ENCODE results near the gene PPP2R5C.

PPP2R5C gene

GRCh38 chr14:101813171-101813759, 51.8 kb downstream of the PPP2R5C start:
- TF ChIP-seq EP300 (IDR thresholded peaks at IDR 0.05; ENCODE audit: borderline replicate concordance) (no peak), MAX (IDR thresholded peaks at IDR 0.05) (no peak), EGR1 (IDR thresholded peaks at IDR 0.05) (no peak), USF1 (IDR thresholded peaks at IDR 0.05) (no peak), FOXM1 (IDR thresholded peaks at IDR 0.05; ENCODE audit: borderline replicate concordance, low read depth) (no peak), ZBTB7A (IDR thresholded peaks at IDR 0.05; ENCODE audit: low read depth) (no peak), TCF12 (IDR thresholded peaks at IDR 0.05; ENCODE audit: low read depth) (no peak)

GRCh38 chr14:101813833-101814232, 52.3 kb downstream of the PPP2R5C start:
- TF ChIP-seq RAD21 (IDR thresholded peaks at IDR 0.05; ENCODE audit: low read depth), result no peak
- no peak for TF ChIP-seq ZBTB7A (IDR thresholded peaks at IDR 0.05; ENCODE audit: low read depth)
- TF ChIP-seq YY1 (IDR thresholded peaks at IDR 0.05; ENCODE audit: low read depth), result no peak
- TF ChIP-seq TEAD4 (IDR thresholded peaks at IDR 0.05), result no peak
- TF ChIP-seq MAX (IDR thresholded peaks at IDR 0.05), result no peak
- no peak for TF ChIP-seq NFIC (IDR thresholded peaks at IDR 0.05)
- TF ChIP-seq FOXM1 (IDR thresholded peaks at IDR 0.05; ENCODE audit: borderline replicate concordance, low read depth), result no peak
- no peak for TF ChIP-seq CEBPB (IDR thresholded peaks at IDR 0.05)
- TF ChIP-seq CREB1 (IDR thresholded peaks at IDR 0.05; ENCODE audit: low read depth), result no peak
- no peak for TF ChIP-seq TCF12 (IDR thresholded peaks at IDR 0.05; ENCODE audit: low read depth)
- TF ChIP-seq TAF1 (IDR thresholded peaks at IDR 0.05; ENCODE audit: low read depth), result no peak
- TF ChIP-seq REST (IDR thresholded peaks at IDR 0.05; ENCODE audit: low read depth), result no peak
- no peak for TF ChIP-seq EP300 (IDR thresholded peaks at IDR 0.05; ENCODE audit: borderline replicate concordance)
- no peak for TF ChIP-seq EGR1 (IDR thresholded peaks at IDR 0.05)
- TF ChIP-seq USF1 (IDR thresholded peaks at IDR 0.05), result no peak

- TF ChIP-seq TAF1 (IDR thresholded peaks at IDR 0.05; ENCODE audit: low read depth), result no peak
Measured at GRCh38 chr14:101814934-101815333, 53.4 kb downstream of the PPP2R5C start.

- no peak for TF ChIP-seq MAX (IDR thresholded peaks at IDR 0.05)
Measured at GRCh38 chr14:101815994-101816393, 54.5 kb downstream of the PPP2R5C start.

GRCh38 chr14:101817501-101818001, 56.0 kb downstream of the PPP2R5C start:
- no peak for TF ChIP-seq RAD21 (IDR thresholded peaks at IDR 0.05; ENCODE audit: low read depth)
- TF ChIP-seq CEBPB (IDR thresholded peaks at IDR 0.05), result no peak
- no peak for TF ChIP-seq TEAD4 (IDR thresholded peaks at IDR 0.05)
- TF ChIP-seq REST (IDR thresholded peaks at IDR 0.05; ENCODE audit: low read depth), result no peak
- TF ChIP-seq NFIC (IDR thresholded peaks at IDR 0.05), result no peak
- TF ChIP-seq TCF12 (IDR thresholded peaks at IDR 0.05; ENCODE audit: low read depth), result no peak
- no peak for TF ChIP-seq USF1 (IDR thresholded peaks at IDR 0.05)
- no peak for TF ChIP-seq TAF1 (IDR thresholded peaks at IDR 0.05; ENCODE audit: low read depth)
- TF ChIP-seq YY1 (IDR thresholded peaks at IDR 0.05; ENCODE audit: low read depth), result no peak
- TF ChIP-seq FOXM1 (IDR thresholded peaks at IDR 0.05; ENCODE audit: borderline replicate concordance, low read depth), result no peak
- no peak for TF ChIP-seq ZBTB7A (IDR thresholded peaks at IDR 0.05; ENCODE audit: low read depth)
- TF ChIP-seq EGR1 (IDR thresholded peaks at IDR 0.05), result no peak
- no peak for TF ChIP-seq MAX (IDR thresholded peaks at IDR 0.05)
- no peak for TF ChIP-seq EP300 (IDR thresholded peaks at IDR 0.05; ENCODE audit: borderline replicate concordance)
- TF ChIP-seq CREB1 (IDR thresholded peaks at IDR 0.05; ENCODE audit: low read depth), result no peak
